SK-N-SH (cell line): Measurements from ENCODE around the gene C2CD4D. TPM values are rescaled to one million over a fixed set of nuclear protein-coding genes. Genes with fewer than 3 reads are reported as not detected.

ENCODE experiments used
- CTCF ChIA-PET: fragments of 300-600, 350-600 bp; formaldehyde crosslinking; extraction: SDS; loops from one replicate; lab custom pipeline; 2021; lab: Yijun Ruan, JAX
- POLR2A ChIA-PET: fragments of 350-600 bp; sonication (Branson Sonifier 250); formaldehyde crosslinking; extraction: SDS; loops from one replicate; lab custom pipeline; 2020; ENCODE audit warnings: antibody characterized with exemption, inconsistent platforms; lab: Yijun Ruan, JAX
- DNase-seq: peaks from one replicate; pipeline ENCODE4 v3.0.0; 2012
- H2AFZ ChIP-seq: fragments of 200-600 bp; sonication (generic); 2 replicates; pipeline ENCODE4 v1.8.1; 2016; ENCODE audit warnings: antibody characterized with exemption, mild to moderate bottlenecking, low read depth
- H3F3A ChIP-seq: fragments of 200-600 bp; sonication (generic); replicated peaks from 2 replicates; pipeline ENCODE3; 2016; ENCODE audit warnings: antibody characterized with exemption, mild to moderate bottlenecking; ENCODE audit not compliant: insufficient read depth
- H3K27ac ChIP-seq, 2 experiments: fragments of 200-500 bp in 1 of 2; fragments of 200-600 bp in 1 of 2; sonication (Bioruptor generic) in 1 of 2; sonication (generic), shearing (Covaris generic) in 1 of 2; 2 replicates each; pipeline versions ENCODE4 v1.5.1 to v1.6.1; 2014 to 2016; ENCODE audit warnings: low read depth in 2 of 2, inconsistent platforms in 1 of 2, low read length in 1 of 2, mild to moderate bottlenecking in 1 of 2, mixed read lengths in 1 of 2
- H3K27me3 ChIP-seq: fragments of 200-600 bp; sonication (generic), shearing (Covaris generic); 2 replicates; pipeline ENCODE4 v1.6.1; 2016; ENCODE audit warnings: mixed run types; ENCODE audit not compliant: insufficient read depth
- H3K36me3 ChIP-seq, 2 experiments: fragments of 200-500 bp in 1 of 2; fragments of 200-600 bp in 1 of 2; sonication (Bioruptor generic) in 1 of 2; sonication (generic) in 1 of 2; replicated peaks in 1 of 2; 2 replicates each; pipeline versions ENCODE3 to v1.5.1; 2014 to 2016; ENCODE audit warnings: low read length in 1 of 2, mild to moderate bottlenecking in 1 of 2; ENCODE audit not compliant: insufficient read depth in 2 of 2, control insufficient read depth in 1 of 2
- H3K4me1 ChIP-seq, 2 experiments: fragments of 200-500 bp in 1 of 2; fragments of 200-600 bp in 1 of 2; sonication (Bioruptor generic) in 1 of 2; sonication (generic), shearing (Covaris generic) in 1 of 2; 2 replicates each; pipeline versions ENCODE4 v1.5.1 to v1.6.1; 2014 to 2016; ENCODE audit warnings: low read depth in 1 of 2, low read length in 1 of 2, mixed run types in 1 of 2; ENCODE audit not compliant: insufficient read depth in 2 of 2, control insufficient read depth in 1 of 2
- H3K4me2 ChIP-seq: fragments of 200-600 bp; sonication (generic), shearing (Covaris generic); 2 replicates; pipeline ENCODE4 v1.6.1; 2017; ENCODE audit warnings: mixed run types
- H3K4me3 ChIP-seq, 2 experiments: fragments of 200-500 bp in 1 of 2; fragments of 200-600 bp in 1 of 2; sonication (Bioruptor generic) in 1 of 2; sonication (generic), shearing (Covaris generic) in 1 of 2; 2 replicates each; pipeline versions ENCODE4 v1.5.1 to v1.8.1; 2014 to 2016; ENCODE audit warnings: low read depth in 2 of 2, inconsistent platforms in 1 of 2, low read length in 1 of 2, mild to moderate bottlenecking in 1 of 2, mixed read lengths in 1 of 2, moderate library complexity in 1 of 2
- H3K79me2 ChIP-seq: fragments of 200-600 bp; sonication (generic); 2 replicates; pipeline ENCODE4 v1.8.1; 2017; ENCODE audit warnings: mild to moderate bottlenecking; ENCODE audit not compliant: insufficient read depth
- H3K9ac ChIP-seq: fragments of 200-600 bp; sonication (generic); 2 replicates; pipeline ENCODE4 v1.6.1; 2017; ENCODE audit warnings: mixed run types
- H3K9me2 ChIP-seq: fragments of 200-600 bp; sonication (generic); 2 replicates; pipeline ENCODE4 v1.6.1; 2017; ENCODE audit warnings: mixed run types
- H3K9me3 ChIP-seq: fragments of 200-600 bp; sonication (generic); 2 replicates; pipeline ENCODE4 v1.6.1; 2017; ENCODE audit warnings: mixed run types, mild to moderate bottlenecking, moderate library complexity
- H4K20me1 ChIP-seq: fragments of 200-600 bp; sonication (generic); 2 replicates; pipeline ENCODE4 v1.6.1; 2017; ENCODE audit warnings: mild to moderate bottlenecking, mixed run types; ENCODE audit not compliant: insufficient read depth
- EZH2phosphoT487 ChIP-seq: fragments of 200-600 bp; sonication (generic); IDR thresholded peaks from 2 replicates; pipeline ENCODE4 v1.6.1; 2017; ENCODE audit warnings: low read depth, mixed run types, mild to moderate bottlenecking, antibody characterized with exemption, moderate library complexity, borderline replicate concordance
- FOXJ3 ChIP-seq: sonication (generic); formaldehyde crosslinking; IDR thresholded peaks from 2 replicates; pipeline ENCODE4 v1.5.1; 2020; ENCODE audit warnings: mild to moderate bottlenecking, missing genetic modification reagents
- GATA2 ChIP-seq: sonication (generic); formaldehyde crosslinking; IDR thresholded peaks from 2 replicates; pipeline ENCODE4 v1.5.0; 2020; ENCODE audit warnings: mild to moderate bottlenecking, missing genetic modification reagents
- MAX ChIP-seq: IDR thresholded peaks from 2 replicates; pipeline ENCODE4 v1.4.0; 2012; ENCODE audit warnings: low read depth
- POLR2AphosphoS5 ChIP-seq: IDR thresholded peaks from 2 replicates; pipeline ENCODE4 v1.6.1; 2012; ENCODE audit warnings: low read depth, low read length
- REST ChIP-seq: IDR thresholded peaks from 2 replicates; pipeline ENCODE4 v1.6.1; 2012; ENCODE audit warnings: mild to moderate bottlenecking, low read depth, low read length, moderate library complexity
- TCF12 ChIP-seq: IDR thresholded peaks from 2 replicates; pipeline ENCODE4 v1.4.0; 2012
- TEAD4 ChIP-seq: IDR thresholded peaks from 2 replicates; pipeline ENCODE4 v1.4.0; 2012; ENCODE audit warnings: mild to moderate bottlenecking, borderline replicate concordance; ENCODE audit not compliant: insufficient read depth
- WGBS: methylation state at CpG from one replicate; pipeline ENCODE4 v1.1.6; 2017; ENCODE audit warnings: low lambda C conversion rate; 5-methylcytosine and 5-hydroxymethylcytosine counted together
- polyA plus RNA-seq, 3 experiments: library from polyadenylated mRNA; depleted of rRNA; stranded (reverse); fragments of >200 nt; gene quantifications; 2 replicates each; pipeline ENCODE4 v1.2.3, GENCODE V29; 2012
- TF ChIP-seq, protein P1 (sequence below): IDR thresholded peaks from 2 replicates; pipeline ENCODE4 v1.4.0; 2012; ENCODE audit warnings: low read depth, borderline replicate concordance

Gene C2CD4D
- polyA plus RNA-seq, 1 of the 3 experiments (the other 2 are of a cell fraction) = not detected

DNA sequence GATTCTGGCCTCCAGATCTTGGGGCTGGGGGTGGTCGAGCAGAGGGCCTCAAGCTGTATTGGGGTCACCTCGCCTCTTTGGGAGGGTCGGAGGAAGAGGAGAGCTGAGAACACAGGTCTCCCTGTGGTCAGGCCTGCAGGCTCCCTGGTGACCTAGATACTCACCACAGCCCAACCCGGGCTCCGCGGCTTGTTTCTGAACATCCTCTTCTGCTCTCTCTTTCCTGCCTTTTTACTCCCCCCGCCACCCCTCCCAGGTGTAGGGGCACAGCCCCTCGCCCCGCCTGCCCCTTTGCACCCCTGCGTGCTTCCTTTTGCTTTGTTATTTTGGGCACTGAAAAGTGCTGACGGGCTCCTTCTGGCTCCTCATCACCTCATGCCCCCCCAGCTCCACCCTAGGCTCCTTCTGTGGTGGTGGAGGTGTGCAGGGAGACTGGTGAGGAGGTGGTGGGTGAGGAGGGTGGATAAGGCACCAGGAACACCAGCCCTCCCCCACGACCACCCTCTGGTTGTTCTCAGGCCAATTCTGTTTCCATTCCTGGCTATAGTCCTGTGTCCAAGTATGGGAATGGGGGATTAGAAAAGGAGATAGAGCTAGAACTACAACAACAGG lies 23.8 kb downstream of the C2CD4D start (continued):
- TF ChIP-seq REST (no peak), EZH2phosphoT487 (no peak), MAX (no peak), TEAD4 (no peak), TCF12 (no peak)

DNA sequence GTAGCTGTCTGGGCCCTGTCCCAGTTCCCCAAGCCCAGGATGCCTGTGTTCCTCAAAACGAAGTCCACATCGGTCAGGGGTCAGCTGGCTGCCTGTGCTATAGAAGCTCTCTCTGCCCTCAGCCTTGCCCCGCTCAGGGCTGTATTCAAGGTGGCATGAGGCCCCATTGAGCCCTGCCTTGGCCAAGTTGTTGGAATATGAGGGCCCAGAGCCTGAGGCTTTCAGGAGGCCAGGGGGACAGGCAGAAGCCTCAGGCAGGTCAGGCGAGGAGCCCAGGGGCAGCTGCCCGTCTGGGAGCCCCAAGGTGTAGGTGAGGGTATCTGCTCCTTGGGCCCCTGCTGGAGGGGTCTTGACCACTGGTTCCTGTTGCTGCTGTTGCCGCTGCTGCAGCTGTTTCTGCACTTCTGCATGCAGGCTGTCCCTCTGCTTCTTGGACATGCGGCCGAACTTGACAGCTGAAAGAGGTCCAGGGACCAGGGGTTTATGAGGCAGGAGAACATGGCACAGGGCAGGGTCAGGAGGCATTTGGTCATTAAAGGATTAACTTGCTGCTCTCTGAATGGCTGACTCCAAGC lies 24.6 kb downstream of the C2CD4D start:
- no peak for DNase-seq
- 67% methylated on average over 3 of the region's 8 CpGs for WGBS
- ChIA-PET CTCF (interaction anchor here (1.0 to 1.4 kb wide), 3 partner anchors 21 to 221 kb away, joined by 3 read pairs; no protein-coding TSS in a partner anchor), POLR2A (interaction anchor here (0.5 to 1.0 kb wide), 2 partner anchors 49 to 52 kb away, joined by 4 read pairs; partner anchors contain the start of gene MRPL9)
- H3K79me2 ChIP-seq = no peaks in the 10 kb centered on the region
- H3K27ac ChIP-seq = no peak overlapping the region
- peaks cover 0 to 14% of the 10 kb centered on the region in 2 experiments; a peak in 1 of 4 replicates for H3K4me1 ChIP-seq
- H3K9me2 ChIP-seq = no peaks in the 10 kb centered on the region
- H3K4me3 ChIP-seq = no peak overlapping the region
- H3K9ac ChIP-seq = no peak overlapping the region
- H3F3A ChIP-seq = no peaks in the 10 kb centered on the region
- H2AFZ ChIP-seq = no peak overlapping the region
- H3K27me3 ChIP-seq = peaks cover 18% of the 10 kb centered on the region; the same call in 1 of the 2 replicates
- no peak overlapping the region for H3K4me2 ChIP-seq
- TF ChIP-seq POLR2AphosphoS5 = no peak
- TF ChIP-seq FOXJ3 (CRISPR knock-in tag) = no peak
- TF ChIP-seq, protein P1, sequence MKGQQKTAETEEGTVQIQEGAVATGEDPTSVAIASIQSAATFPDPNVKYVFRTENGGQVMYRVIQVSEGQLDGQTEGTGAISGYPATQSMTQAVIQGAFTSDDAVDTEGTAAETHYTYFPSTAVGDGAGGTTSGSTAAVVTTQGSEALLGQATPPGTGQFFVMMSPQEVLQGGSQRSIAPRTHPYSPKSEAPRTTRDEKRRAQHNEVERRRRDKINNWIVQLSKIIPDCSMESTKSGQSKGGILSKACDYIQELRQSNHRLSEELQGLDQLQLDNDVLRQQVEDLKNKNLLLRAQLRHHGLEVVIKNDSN = no peak
- TF ChIP-seq GATA2 (CRISPR knock-in tag) = no peak
- H3K36me3 ChIP-seq = no peaks in the 10 kb centered on the region
- H3K9me3 ChIP-seq = no peaks in the 10 kb centered on the region
- H4K20me1 ChIP-seq = no peaks in the 10 kb centered on the region
